HAP-1 (cell line): ENCODE results near the gene FBN2.

Experiments used
- DNase-seq, 2 experiments: peaks; one replicate each; pipeline ENCODE4 v3.0.0-alpha.2; 2016 to 2020; ENCODE audit warnings: low spot score in 2 of 2
- H3K27me3 ChIP-seq: fragments of 250-450 bp; sonication (Bioruptor Pico); 2 replicates; pipeline ENCODE4 v1.5.1; 2020; ENCODE audit warnings: low read depth, mild to moderate bottlenecking, moderate library complexity
- H3K36me3 ChIP-seq: fragments of 250-450 bp; sonication (Bioruptor Pico); replicated peaks from 2 replicates; pipeline ENCODE4 v1.5.1; 2020; ENCODE audit warnings: mild to moderate bottlenecking
- H3K4me1 ChIP-seq: fragments of 250-450 bp; sonication (Bioruptor Pico); 2 replicates; pipeline ENCODE4 v1.5.1; 2020; ENCODE audit warnings: mild to moderate bottlenecking
- H3K4me3 ChIP-seq: fragments of 250-450 bp; sonication (Bioruptor Pico); 2 replicates; pipeline ENCODE4 v1.5.1; 2020; ENCODE audit warnings: mild to moderate bottlenecking, moderate library complexity
- H3K9me3 ChIP-seq: fragments of 250-450 bp; sonication (Bioruptor Pico); 2 replicates; pipeline ENCODE4 v1.5.1; 2020; ENCODE audit warnings: mild to moderate bottlenecking, moderate library complexity
- in situ Hi-C: fragments of 300-500 bp; cut with MboI; formaldehyde crosslinking; loops from 3 replicates; pipeline ENCODE4 v1.14.3; 2020; ENCODE audit warnings: low sequenced_read_pairs, inconsistent platforms, mixed read lengths

Gene FBN2

DNA sequence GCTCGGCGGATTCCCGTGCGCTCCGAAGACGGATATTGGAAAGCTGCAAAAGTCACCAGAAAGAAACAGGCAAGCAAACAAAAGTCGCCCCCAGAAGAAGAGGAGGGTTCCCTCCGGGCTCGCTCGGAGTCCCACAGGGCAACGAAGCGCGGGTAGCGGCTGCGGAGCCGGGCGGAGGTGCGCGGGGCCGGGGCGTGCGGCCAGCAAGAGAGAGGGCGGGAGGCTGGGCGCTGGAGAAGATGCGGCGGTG, at the start of gene FBN2:
TSS of gene FBN2 (minus strand) at position 246 of the 250 bp plus-strand sequence. CDS start 642 bp downstream, outside the sequence.
- DNase-seq = no peak
- Histone ChIP-seq H3K27me3 (no peaks in the 10 kb centered on the region; the same call in 1 of the 2 replicates), H3K9me3 (no peaks in the 10 kb centered on the region), H3K4me1 (peaks cover 22% of the 10 kb centered on the region), H3K36me3 (peaks cover 14% of the 10 kb centered on the region), H3K4me3 (peak within 1 kb of the TSS; percentile 72)
- in situ Hi-C loops = no loop called here

DNA sequence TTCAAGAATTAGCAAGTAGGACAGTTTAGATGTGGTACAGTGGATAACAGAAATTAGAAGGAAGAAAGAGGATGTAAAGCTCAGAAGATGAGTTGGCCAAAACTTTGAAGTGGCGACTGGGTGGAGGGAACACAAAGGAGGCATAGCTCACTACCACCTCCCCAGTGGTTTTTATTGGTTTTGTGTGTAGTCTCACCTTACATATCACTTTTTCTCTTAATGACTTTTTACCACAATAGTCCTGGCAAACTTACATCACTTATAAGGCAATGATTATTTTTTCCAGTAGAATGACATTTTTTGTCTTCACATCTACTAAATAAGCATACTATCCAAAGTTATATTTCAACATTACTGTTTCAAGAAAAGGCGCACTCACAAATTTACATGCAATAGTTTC, 49.2 kb upstream of the FBN2 start:
- in situ Hi-C loops = no loop called here

DNA sequence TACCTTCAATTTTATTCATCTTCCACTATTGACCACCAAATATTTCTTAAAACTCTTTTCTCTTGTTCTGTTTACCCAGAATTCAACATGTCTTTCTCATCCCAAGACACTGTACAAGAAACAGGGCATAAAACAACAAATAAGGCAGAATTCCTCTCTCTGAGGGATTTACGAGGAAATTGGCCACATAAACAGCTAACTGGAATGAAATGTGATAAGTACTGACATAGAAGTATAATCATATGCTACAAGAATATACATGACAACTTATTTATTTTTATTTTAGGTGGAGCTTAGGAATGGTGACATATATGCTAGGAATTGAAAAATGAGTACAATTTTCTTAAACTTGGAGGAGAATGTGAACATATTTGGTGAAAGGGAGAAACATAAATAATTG, 48.8 kb upstream of the FBN2 start:
- no peaks in the 10 kb centered on the region for H3K9me3 ChIP-seq
- no peaks in the 10 kb centered on the region for H3K36me3 ChIP-seq
- in situ Hi-C loops = no loop called here
- no peaks in the 10 kb centered on the region for H3K27me3 ChIP-seq
- DNase-seq = no peak
- H3K4me3 ChIP-seq = no peak overlapping the region
- H3K4me1 ChIP-seq = no peaks in the 10 kb centered on the region

More for the DNA sequence above, 49.2 kb upstream of the FBN2 start:
- DNase-seq = no peak
- H3K4me1 ChIP-seq = no peaks in the 10 kb centered on the region
- H3K9me3 ChIP-seq = no peaks in the 10 kb centered on the region
- H3K27me3 ChIP-seq = no peaks in the 10 kb centered on the region
- H3K36me3 ChIP-seq = no peaks in the 10 kb centered on the region
- H3K4me3 ChIP-seq = no peak overlapping the region

DNA sequence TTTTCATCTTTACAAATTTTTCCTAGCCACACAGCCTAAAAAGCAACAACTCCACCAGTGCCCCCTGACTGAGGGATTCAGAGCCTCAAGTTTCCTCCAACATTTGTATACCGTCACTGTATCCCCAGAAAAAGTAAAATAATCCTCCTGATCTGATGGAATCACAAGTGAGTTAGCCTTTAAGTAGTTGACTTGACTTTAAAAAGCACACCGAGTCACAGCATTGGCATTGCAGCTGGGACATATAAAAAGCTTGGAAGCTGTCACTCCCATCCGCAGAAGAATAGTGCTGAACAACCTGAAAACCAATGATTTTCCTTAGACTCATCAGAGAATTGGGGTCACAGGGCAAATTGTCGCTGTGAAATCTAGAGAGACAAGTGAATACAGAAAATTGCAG, 41.6 kb upstream of the FBN2 start:
- H3K4me3 ChIP-seq = no peak overlapping the region
- H3K27me3 ChIP-seq = peaks cover 3% of the 10 kb centered on the region; the same call in 1 of the 2 replicates
- DNase-seq = no peak
- no peaks in the 10 kb centered on the region for H3K36me3 ChIP-seq
- H3K4me1 ChIP-seq = no peaks in the 10 kb centered on the region
- in situ Hi-C loops = no loop called here
- H3K9me3 ChIP-seq = no peaks in the 10 kb centered on the region

DNA sequence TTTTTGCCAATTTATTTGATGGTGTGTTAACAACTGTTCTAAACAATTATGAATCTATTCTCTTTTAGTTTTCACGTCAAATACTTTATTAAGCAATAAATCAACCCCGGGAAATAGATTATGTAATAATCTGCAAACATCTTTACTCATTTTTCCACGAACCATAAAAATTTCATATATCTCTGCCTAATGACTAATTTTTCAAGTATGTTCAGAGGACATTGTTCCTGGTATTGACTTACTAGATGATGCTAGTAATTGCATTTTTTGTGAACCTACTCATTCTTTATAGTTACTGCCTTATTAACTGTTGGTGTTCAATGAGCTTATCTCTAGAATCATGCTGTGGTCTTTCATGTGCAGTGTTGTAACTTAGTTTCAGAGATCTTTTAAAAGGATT, 41.0 kb upstream of the FBN2 start:
- no peak for DNase-seq
- H3K4me1 ChIP-seq = no peaks in the 10 kb centered on the region
- no peak overlapping the region for H3K4me3 ChIP-seq
- H3K36me3 ChIP-seq = no peaks in the 10 kb centered on the region
- H3K27me3 ChIP-seq = peaks cover 3% of the 10 kb centered on the region; the same call in 1 of the 2 replicates
- H3K9me3 ChIP-seq = no peaks in the 10 kb centered on the region
- in situ Hi-C loops = no loop called here

DNA sequence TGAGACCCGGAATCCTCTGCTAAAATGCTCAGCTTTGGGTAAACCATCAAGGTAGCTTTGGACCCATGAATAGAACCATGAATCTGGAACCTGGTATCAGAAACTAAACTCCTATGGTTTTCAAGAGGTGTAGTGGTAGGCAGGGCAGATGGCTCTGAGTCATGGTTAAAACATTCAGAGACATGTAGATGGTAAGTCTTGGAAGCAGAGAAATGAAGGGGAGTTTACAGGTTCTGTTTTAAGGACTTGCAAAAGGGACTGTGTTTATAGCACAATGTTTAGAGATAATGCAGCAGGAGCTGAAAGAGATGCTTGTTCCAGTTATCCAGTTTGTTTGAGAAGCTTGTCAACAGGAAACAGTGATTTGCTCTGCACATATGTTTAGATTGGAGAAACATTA, 36.0 kb upstream of the FBN2 start:
- in situ Hi-C loops = no loop called here
- Histone ChIP-seq H3K4me1 (no peaks in the 10 kb centered on the region; the same call in 1 of the 2 replicates), H3K4me3 (no peak overlapping the region), H3K27me3 (no peaks in the 10 kb centered on the region), H3K36me3 (no peaks in the 10 kb centered on the region), H3K9me3 (no peaks in the 10 kb centered on the region)
- DNase-seq = no peak

DNA sequence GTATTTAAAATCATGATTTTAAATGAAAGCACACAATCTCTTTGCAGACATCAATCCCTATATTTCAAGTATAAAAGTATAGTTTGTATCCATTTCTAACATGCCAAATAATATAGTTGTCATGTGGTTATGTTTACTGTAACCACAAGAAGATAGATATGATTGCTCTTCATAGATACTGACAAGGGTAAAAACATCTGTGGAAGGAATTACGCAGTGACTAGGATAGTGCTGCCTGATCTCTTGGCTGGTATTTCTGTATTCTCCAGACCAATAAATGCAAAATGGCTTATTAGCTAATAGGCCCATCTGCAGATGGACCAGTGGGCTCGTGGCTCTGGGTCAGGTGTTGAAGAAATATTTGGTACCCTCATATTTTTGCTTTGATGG, 34.9 kb upstream of the FBN2 start:
- DNase-seq = no peak
- in situ Hi-C loops = no loop called here
- Histone ChIP-seq H3K9me3 (no peaks in the 10 kb centered on the region), H3K27me3 (no peaks in the 10 kb centered on the region), H3K4me3 (no peak overlapping the region), H3K4me1 (no peaks in the 10 kb centered on the region; the same call in 1 of the 2 replicates), H3K36me3 (no peaks in the 10 kb centered on the region)

DNA sequence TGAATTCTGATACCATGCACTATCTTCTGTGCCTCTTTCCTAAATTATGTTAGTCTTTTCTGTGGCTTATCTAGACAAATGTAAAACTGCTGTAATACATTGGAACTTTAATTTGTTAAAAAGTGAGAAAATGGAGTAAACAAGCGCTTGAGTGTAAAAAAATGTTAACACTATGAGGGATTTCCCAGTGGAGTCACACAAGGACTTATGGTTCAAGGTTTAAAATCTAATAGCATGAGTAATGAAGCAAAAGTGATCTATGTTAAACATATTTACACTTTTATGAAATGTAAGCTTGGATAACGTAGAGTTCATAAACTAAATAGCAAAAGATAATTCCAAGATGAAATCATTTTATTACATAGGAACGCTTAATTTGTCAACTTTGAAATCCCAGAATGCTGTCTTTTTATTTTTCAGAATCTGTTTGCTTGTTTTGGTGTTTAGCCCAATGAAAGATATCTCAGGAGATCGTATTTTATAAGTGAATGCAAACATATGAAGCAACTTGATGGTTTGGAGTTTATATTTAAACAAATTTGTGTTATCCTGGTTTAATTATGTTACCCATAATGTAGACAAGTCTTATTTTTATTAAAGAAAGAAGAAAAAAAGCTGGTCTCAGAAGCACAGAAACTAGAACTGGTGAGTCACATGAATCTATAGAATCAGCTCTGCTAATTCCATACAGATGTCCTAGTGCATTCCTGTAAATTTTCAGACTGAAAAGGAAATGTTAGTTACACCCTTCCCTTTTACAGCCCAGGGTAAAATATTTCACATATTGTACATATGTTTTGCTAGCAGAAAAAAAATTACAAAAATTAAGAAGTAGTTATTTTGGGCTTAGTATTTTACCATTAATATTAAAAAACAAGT, 34.2 kb upstream of the FBN2 start:
- no peak for DNase-seq
- no peaks in the 10 kb centered on the region; the same call in 1 of the 2 replicates for H3K4me1 ChIP-seq
- H3K27me3 ChIP-seq = no peaks in the 10 kb centered on the region
- H3K4me3 ChIP-seq = no peak overlapping the region
- in situ Hi-C loops = no loop called here
- H3K36me3 ChIP-seq = no peaks in the 10 kb centered on the region
- H3K9me3 ChIP-seq = no peaks in the 10 kb centered on the region

DNA sequence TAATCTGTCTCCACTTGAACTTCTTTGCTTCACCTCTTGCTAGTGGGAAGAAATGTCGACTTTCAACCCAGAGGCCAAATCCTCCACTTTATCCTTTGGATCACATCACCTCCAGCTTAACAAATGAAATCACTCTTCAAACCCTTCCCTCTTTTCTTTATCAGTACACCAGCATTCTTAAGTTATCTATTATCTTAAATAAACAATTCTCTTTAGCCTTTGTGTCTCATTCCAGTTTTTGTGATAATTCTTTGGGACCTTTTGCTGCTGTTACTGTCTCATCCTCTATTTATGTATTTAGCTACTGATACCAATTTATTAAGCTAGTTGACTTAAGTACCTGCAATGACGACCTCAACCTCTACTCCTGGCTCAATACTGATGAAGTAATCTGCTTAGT, 28.1 kb upstream of the FBN2 start:
- in situ Hi-C loops = no loop called here
- no peak overlapping the region for H3K4me3 ChIP-seq
- no peak for DNase-seq
- no peaks in the 10 kb centered on the region for H3K36me3 ChIP-seq
- no peaks in the 10 kb centered on the region for H3K9me3 ChIP-seq
- H3K4me1 ChIP-seq = no peaks in the 10 kb centered on the region; the same call in 1 of the 2 replicates
- H3K27me3 ChIP-seq = no peaks in the 10 kb centered on the region

DNA sequence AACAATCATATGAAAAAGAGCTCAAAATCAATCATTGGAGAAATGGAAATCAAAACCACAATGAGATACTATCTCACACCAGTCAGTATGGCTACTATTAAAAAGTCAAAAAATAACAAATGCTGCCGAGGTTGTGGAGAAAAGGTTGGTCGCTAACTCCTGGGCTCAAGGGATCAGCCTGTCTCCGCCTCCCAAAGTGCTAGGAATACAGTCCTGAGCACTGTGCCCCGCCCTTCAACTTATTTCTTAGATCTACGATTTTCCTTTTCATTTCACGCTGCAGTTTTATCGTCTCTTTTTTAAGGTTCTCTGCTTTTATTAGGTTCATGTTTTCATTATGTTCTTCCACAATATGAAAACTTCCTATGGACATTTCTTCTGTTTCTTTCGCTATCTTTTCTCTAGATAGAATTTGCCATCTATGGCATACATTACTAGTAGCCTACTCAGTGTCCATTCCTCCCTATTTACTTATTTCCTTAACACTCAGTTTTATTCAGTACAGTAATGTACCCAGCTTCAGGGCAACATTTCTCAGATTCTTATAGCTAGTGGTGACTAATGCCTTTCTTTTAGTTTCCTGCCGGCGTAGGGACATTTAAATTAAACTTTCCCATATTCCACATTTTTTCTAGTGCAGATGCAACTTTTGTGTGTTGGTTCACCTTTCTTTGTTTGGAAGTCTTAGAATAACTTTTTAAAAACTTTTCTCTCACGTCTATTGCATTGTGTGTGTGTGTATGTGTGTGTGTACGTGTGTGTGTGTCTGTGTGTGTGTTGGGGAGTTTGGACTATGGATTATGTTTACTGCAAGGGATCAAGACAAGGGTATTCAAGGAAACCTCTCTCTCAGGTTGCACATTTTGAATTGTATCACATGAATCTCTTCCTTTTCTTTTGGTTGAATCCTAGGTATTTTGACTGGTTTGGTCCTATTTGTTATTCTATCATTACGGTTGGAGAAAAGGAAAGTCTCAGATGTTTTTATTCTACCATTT, 21.6 kb upstream of the FBN2 start:
- H3K27me3 ChIP-seq = no peaks in the 10 kb centered on the region
- in situ Hi-C loops = no loop called here
- peaks cover 2% of the 10 kb centered on the region; the same call in 1 of the 2 replicates for H3K9me3 ChIP-seq
- H3K4me3 ChIP-seq = no peak overlapping the region
- no peak for DNase-seq
- no peaks in the 10 kb centered on the region for H3K36me3 ChIP-seq
- H3K4me1 ChIP-seq = no peaks in the 10 kb centered on the region

DNA sequence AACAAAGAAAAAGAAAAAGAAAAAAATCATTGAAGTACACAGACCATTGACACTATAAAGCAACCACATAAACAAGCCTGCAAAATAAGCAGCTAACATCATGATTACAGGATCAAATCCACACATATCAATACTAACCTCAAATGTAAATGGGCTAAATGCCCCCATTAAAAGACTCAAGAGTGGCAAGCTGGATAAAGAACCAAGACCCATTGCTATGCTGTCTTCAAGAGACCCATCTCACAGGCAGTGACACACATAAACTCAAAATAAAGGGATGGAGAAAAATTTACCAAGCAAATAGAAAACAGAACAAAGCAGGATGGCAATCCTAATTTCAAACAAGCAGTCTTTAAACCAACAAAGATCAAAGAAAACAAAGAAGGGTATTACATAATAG, 15.7 kb upstream of the FBN2 start:
- in situ Hi-C loops = no loop called here
- DNase-seq = no peak

DNA sequence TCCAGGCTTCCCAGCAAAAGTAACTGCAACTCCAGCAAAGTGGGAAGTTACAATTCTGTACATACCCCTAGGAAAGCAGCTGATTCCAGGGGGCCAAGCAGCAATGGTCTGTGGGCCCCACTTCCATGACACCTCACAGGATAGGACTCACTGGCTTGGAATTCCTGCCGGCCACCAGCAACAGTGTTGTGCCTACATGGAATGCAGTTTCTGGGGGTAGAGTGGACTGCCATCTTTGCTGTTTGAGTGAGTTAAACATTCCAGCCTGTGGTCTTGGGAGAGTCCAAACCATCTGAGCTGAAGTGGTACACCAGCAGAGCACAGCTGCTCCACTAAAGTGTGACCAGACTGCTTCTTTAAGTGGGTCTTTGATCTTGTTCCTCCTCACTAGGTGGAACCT, 13.4 kb upstream of the FBN2 start:
- in situ Hi-C loops = no loop called here
- no peaks in the 10 kb centered on the region for H3K36me3 ChIP-seq
- H3K4me3 ChIP-seq = no peak overlapping the region
- no peak for DNase-seq
- H3K27me3 ChIP-seq = no peaks in the 10 kb centered on the region; the same call in 1 of the 2 replicates
- peaks cover 2% of the 10 kb centered on the region; the same call in 1 of the 2 replicates for H3K9me3 ChIP-seq
- no peaks in the 10 kb centered on the region for H3K4me1 ChIP-seq

More for the DNA sequence above, 15.7 kb upstream of the FBN2 start:
- Histone ChIP-seq H3K4me1 (no peaks in the 10 kb centered on the region), H3K27me3 (no peaks in the 10 kb centered on the region), H3K4me3 (no peak overlapping the region), H3K9me3 (peaks cover 2% of the 10 kb centered on the region; the same call in 1 of the 2 replicates), H3K36me3 (no peaks in the 10 kb centered on the region)

DNA sequence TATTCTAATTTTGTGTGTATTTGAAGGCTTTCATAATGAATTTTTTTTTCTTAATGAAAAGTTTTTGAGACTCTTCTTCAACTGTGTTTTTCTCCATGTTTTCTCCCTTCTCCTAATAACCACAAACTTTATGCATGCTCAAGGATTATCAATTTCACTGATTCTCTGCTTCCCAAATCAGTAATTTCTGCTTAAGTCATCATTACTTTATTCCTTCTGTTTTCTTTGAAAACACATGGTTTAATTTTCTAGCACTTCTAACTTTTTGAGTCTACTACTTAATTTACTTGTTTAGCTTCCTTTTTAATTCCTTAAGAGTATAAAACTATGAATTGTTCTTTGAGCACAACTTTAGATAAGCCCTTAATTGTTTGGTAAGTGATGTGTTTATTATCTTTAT, 11.5 kb upstream of the FBN2 start:
- no peak for DNase-seq
- in situ Hi-C loops = no loop called here
- Histone ChIP-seq H3K4me1 (no peaks in the 10 kb centered on the region), H3K9me3 (no peaks in the 10 kb centered on the region), H3K27me3 (no peaks in the 10 kb centered on the region; the same call in 1 of the 2 replicates), H3K36me3 (no peaks in the 10 kb centered on the region), H3K4me3 (no peak overlapping the region)
